HG02763 (cell line): ENCODE data around the gene DAB2.

Experiments
- ATAC-seq: cut with Tn5 transposase; IDR thresholded peaks from one replicate; pipeline ENCODE4 v1.9.1; 2021; ENCODE audit warnings: mild to moderate bottlenecking, moderate library complexity; ENCODE audit not compliant: unreplicated experiment

Gene DAB2

DNA sequence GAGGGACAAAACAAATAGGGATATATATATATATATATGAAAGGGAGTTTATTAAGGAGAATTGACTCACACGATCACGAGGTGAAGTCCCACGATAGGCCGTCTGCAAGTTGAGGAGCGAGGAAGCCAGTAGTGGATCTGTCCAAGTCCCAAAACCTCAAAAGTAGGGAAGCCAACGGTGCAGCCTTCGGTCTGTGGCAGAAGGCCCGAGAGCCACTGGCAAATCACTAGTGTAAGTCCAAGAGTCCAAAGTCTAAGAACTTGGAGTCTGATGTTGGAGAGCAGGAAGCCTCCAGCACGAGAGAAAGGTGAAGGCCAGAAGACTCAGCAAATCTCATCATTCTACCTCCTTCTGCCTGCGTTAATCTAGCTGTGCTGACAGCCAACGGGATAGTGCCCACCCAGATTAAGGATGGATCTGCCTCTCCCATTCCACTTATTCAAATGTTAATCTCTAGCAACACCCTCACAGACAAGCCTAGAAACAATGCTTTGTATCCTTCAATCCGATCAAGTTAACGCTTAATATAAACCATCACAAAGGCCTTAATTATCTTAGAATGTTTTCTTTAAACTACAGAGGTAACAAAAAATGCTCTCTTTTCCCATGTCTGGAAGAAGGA is 23.8 kb upstream of the DAB2 start:
- no peak for ATAC-seq

DNA sequence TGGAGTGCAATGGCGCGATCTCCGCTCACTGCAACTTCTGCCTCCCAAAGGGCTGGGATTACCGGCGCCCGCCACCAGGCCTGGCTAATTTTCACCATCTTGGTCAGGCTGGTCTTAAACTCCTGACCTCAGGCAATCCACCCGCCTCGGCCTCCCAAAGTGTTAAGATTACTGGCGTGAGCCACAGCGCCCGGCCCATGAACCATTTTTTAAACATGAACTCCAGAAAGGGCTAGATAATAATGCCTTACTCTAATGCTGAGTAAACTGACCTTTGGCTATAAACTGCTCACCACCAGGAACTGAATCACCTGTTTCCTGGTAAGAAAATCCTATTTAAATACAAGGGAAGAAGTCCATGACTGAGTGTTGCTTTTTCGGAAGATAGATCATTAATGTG is 23.2 kb upstream of the DAB2 start:
- ATAC-seq: no peak

DNA sequence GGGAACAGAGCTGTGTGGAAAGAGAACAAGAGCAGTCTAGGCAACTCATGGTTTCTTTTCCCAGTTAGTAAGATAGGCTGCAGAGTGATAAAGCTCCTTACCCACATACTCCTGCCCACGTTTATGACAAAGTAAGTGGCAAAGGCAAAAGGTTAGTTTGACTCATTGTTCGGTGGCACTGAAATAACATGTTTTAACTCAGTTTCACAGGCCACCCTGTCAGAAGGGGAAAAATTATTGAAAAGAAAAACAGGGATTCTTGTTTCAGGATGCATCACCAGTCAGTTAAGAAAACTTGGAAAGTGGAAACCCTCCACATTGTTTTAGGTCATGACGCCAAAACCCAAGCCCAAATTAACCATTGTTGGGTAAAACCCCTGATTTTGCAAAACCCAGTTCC is 22.3 kb upstream of the DAB2 start:
- ATAC-seq: no peak

DNA sequence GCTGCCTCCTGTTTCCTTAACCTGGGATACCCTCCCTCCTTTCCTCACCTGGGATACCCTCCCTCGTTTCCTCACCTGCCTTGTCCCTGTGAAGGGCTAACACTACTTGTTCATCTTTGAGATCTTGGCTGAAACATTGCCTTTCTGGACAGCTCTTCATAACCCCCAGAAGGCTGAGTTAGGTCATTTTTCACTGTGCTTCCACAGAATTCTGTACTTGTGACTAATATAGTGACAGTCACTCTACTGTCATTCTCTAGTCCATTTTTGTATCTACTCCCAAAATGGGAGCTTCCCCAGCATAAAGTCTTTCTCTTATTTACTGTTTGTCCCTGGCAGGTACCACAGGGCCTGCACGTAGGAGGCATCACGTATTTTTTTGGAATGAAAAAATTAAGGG is 21.5 kb upstream of the DAB2 start:
- no peak for ATAC-seq

DNA sequence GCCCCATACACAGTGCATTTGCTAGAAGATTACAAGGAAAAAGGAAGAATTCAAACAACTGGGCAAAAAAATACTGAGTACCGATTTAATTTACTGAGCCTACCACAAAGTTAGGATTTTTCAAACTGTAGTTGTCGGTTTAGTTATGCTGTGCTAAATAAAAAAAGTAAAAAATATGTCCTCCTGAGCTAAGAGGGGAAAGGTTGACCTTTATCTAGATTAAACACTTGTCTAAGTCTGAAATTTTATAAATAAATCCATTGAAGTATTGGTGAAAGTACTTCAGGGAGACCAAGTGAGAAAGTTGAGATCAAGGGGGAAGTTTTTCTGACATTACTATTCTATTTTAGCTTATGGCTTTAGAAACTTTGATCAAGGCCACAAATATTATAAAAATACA is 19.1 kb upstream of the DAB2 start:
- ATAC-seq: no peak

DNA sequence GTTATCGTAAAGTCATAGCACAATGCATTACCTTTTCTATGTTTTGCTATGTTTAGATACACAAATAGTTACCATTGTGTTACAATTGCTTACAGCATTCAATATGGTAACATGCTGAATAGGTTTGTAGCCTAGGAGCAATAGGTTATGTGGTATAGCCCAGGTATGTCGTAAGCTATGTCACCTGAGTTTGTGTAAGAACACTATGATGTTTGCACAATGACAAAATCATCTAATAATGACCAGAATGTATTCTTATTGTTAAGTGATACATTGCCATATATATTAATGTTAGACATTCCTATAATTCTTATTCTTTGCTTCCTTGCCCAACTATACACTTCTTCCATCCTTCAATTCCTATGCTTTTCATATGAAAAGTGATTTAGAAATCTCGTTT is 18.2 kb upstream of the DAB2 start:
- no peak for ATAC-seq

DNA sequence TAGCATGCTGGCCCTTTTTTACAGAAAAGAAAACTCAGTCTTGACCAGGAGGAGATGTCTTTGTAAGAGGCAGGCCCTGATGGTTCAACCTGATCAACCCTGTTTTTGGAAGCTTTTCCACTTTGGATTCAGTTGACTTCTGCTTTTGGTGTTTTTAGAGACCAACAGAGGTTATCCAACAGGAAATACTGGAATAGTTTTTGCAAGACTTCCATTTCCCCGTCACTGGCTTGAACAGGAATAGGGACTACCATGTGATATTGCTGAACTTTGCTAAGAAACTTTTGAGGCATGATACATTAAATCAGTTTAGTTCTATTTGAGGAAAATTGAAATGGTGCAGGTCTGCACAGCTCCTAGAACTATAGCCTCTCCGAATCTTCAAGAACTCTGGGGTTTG is 17.1 kb upstream of the DAB2 start:
- no peak for ATAC-seq

DNA sequence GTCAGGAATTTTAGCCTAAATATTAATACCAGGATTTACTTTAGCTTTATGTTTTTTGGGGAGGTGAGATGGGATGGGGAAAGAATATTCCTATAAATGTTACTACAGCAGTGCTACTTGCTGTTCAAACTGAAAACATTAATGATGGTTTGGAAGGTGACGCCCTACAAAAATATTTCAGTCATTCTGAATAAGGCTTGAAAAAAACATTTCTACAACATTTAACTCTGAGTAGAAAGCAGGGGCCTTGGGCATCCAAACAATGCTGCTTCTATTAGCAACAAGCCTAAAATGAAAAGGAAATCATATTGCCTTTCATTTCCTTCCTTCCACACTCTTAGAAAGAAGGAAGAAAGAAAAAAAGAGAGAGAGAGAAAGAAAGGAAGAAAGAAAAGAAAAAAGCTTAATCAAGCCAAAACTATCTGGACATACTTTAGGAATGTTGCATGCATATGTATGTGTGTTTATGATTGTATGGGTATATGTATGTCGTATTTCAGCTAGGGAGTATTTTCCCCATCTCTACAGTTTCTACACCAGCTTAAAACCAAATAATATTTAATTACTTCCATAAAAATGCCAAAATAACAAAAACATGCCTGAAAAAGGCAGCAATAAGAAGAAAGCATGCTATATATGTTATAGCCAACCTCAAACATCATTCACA is 16.3 kb upstream of the DAB2 start:
- no peak for ATAC-seq

DNA sequence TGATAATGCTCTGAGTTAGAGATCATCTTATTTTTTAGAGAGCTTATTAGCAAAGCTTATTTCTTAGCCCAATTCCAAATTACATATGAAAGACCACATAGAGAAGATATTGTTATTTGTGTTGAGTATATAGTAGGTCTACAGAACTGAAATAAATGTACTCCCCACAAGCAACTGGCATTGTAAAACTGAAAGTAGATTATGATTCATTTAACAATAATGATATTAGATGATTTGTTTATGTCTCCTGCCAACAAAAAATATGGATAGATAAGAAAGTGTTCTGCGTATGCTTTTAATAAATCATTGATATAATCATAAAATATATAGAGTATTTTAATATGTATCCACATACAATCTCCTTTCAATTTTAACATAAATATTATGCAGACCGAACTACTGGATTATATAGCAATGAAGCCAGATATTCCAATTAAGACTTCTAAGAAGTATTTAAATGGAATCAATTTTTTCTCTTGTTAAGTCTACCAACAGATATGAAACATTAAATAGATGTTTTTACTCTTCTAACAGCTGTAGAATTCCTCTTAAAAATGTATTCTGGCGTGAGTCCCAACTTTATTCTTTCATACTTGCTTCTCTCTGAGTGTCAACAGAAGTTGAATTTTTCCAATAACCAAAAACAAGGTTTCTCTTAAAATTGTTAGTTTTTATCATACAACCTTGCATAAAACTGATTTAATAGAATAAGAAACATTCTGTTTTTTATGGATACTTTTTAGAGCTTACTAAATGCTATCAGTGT is 15.6 kb upstream of the DAB2 start:
- ATAC-seq: no peak

DNA sequence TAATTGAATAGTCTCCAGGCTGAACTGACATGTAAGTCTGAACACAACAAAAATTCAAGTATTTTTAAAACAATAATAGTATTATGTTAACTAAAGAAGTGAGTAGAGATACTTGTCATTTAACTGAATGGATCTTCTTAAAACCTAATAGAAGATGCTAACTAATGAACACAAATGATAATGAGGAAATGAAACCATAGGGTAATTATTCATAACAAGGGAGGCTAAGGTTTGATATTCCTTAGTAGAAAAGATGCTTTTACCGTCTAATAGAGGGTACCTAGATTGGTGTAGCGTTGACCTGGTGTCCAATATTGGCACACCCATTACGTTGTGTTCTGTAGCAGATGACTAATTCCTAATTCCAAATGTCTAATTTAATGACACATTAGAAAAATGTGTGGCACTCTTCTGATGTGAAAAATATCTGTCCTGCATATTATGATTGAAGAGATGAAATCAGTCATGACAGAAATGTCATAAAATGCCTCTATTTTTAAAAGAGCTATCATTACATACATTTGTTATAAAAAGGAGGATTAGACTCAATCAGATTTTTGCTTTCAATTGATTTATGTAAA is 14.9 kb upstream of the DAB2 start:
- ATAC-seq: no peak

DNA sequence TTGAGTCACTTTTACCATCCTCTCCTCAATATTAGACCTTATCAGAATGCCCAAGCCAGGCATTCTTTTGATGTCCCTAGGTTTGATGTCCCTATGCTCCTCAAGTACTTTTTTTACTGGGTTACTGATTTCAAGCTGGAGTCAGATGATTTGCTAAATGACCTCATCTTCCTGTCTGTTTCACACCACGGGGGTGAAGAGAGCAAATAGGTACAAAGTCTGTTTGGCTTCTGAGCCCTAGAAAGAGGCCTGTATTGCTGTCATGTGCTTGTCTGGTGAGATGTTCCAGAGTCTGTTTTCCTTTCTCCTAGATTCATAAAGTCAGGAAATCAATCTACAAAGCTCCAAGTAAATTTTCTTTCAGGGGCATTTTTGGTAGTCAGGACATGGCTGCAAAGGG is 12.7 kb upstream of the DAB2 start:
- ATAC-seq: no peak

DNA sequence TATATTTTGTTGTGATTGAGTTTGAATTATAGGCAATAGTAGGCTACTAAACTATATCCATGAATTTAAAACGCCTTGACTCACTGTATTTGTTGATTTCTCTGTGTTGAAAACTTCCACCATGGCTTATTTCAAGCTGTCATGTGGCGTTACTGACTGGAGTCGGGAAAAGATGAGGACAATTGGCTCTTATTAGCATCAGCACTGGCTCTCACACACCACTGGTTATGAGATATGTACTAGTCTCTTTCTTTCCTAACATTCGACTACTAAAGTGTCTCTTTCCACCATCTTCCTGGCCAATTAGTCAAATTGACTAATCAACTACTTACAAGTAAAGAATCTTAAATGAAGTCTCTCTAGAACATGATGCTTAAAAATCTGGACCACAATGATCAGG is 9.1 kb upstream of the DAB2 start:
- ATAC-seq: no peak

DNA sequence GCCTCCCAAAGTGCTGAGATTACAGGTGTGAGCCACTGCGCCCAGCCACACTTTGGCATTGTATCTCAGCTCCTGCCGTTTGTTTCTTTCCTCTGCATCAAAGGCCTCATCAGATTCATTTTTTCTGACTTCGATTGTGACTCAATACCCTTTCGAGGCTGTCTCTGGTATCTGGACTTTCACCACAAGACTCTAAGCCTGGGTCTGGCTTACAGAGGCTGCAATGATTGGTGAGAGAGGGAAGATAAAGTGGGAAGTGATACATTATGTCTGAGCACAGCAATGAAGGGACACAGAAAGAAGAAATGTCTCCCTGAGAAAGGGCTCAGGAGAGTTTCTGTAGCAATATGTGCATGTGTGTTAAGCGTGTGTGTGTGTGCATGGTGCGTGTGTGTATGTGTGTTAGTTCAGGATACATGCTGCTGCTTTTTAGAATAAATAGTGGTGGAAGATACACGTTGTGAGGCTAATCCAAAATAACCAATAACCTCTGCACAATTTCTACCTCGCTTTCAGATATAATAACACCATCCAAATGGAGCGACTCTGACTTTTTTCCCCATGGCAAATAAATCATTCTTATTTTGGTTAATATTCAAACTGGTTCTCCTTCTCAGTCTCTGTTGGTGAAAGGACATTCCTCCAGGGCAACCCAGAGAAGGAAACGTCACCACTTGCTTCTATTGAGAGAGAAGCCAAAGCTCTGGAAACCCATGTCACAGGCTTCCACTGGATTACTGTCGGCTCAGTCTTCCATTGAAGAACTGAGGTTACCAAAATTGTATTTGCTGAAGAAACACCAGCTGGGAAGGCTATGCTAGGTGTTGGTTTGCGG is 8.1 kb upstream of the DAB2 start:
- ATAC-seq: no peak

DNA sequence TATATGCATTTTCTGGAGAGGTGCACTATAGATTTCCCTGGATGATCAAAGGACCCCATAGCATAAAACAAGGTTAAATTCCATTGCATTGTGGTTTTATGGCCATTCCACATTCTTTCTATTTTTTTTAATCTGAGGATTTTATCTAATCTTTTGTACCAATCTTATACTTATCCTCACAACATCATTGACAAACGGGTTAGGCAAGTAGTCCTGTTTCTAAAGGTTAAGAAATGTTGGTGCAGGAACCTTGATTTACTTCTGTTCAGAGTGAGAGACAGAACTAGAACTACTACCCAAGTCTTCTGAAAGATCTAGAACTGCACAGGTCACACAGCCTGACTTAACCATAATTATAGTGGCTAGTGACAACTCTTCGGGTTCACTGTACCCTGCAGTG is 5.7 kb upstream of the DAB2 start:
- no peak for ATAC-seq

DNA sequence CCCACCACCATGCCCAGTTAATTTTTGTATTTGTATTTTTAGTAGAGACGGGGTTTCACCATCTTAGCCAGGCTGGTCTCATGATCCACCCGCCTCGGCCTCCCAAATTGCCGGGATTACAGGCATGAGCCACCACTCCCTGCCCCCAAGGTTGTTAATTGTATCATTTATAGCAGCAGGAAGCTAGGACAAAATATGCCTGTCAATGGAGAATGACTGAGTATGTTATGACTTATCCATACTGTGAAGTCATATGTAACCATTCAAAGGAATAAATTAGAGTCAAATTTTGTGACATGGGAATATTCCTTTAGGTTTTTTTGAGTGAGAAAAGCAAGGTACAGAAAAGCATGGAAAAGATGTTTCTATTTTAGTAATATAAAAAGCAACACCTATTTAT is 3.9 kb upstream of the DAB2 start:
- no peak for ATAC-seq

DNA sequence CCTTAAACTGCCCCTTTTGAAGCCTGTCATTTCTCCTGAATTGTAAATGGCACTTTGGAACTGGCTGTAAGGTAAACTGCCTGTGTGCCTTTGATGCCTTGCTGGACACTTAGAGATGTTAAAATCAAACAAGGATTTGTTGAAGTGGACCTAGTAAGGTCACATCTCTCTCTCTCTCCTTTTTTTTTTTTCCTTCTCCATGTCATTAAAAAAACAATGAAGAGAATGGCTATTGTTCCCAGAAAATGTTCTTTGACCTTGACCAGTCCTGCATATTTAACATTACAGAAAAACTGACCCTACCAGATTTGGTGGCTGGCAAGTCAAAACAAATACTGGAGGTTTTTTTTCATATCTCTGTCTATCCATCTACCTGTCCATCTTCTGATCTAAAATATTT is 2.9 kb upstream of the DAB2 start:
- ATAC-seq: no peak

DNA sequence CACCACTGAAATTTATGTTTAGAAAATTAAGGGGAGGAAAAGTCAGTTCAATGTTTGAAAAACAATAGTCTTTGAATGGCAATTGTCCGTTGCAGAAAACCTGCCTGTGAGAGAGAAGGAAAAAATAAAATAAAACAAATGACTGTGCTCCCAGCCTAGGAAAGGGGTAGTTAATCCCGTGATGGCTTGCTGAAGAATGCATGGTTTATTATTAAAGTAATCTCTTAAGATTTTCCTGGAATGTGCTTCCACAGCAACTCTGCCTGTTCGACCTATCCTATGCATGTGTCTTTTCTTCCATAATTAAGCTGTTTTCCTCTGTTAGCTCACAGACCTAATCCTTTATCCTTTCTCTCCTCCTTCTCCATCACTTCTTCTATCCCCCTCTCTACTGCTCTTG is 2.4 kb upstream of the DAB2 start:
- ATAC-seq: no peak

DNA sequence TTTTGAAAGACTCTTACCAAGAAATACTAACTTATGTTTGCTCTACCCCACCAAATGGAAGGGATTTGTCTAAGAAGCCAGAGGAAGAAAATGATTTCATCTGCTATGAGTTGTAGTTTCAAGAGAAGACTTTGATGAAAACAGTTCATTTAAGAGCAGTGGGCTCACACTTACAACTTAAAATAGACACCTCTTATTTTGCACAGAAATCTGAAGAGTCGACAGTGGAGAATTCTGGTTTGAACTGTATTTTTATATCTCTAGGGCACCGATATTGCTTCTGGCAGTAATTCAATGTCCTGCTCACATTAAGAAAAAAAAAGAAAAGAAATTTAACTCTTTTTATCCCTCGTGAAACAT is 1.9 kb upstream of the DAB2 start:
- ATAC-seq: no peak

DNA sequence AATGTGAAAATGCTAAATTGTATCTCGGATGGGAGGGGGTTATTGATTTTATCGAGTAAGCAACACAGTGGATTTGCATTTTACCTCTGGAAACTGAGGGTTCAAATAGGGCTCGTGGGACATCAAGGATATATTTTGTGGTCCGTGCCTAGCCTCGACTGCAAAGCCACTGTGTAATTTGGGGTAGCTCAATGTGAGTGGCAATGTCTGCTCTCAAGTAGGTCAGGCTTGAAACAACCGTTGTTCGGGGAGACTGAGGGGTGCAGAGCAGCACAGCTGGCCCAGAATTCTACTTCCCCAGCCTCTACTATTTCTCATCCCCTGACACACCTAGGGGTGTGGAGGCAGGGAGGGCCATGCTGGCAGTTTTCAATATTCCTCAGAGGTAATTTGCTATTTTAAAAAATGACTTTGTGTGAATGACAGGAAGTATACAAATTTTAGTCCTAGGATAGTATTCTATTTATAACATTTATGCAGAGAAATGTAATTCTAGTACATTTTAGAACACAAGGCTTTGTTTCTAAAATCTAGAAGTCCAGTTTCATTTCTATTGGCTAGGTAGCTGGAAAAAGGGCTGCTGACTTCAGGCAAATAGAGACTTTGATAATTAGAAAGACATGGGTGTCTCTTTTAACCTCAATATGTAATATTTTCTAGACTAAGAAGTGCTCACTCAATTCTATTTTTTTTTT is 1.4 kb upstream of the DAB2 start:
- ATAC-seq: no peak

DNA sequence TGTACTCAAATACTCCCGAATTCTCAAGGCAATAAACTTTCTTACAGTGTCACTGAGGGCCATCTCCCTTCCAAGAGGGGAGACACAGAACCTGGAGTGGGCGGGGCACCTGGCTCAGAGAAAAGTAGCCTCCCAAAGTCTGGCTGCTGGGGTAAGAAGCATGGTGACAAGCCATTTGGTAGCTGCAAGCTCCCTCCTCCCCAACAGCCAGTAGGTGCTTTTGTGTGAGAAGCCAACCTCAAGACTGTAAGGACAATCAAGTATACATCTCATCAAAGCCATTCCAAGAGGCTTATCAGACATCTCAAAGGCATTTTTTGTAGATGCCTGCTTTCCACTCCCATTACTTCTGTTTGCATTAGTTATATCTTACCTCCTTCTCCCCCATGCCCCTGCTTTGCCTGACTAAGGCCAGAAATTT is 1.4 kb downstream of the DAB2 start:
- ATAC-seq: no peak
